Measurements from ENCODE around the gene FGF7. TPM values are rescaled to one million over a fixed set of nuclear protein-coding genes. Genes with fewer than 3 reads are reported as not detected.

FGF7 gene
- total RNA-seq, 1 experiment from 2014 or later: 0.15 TPM

DNA sequence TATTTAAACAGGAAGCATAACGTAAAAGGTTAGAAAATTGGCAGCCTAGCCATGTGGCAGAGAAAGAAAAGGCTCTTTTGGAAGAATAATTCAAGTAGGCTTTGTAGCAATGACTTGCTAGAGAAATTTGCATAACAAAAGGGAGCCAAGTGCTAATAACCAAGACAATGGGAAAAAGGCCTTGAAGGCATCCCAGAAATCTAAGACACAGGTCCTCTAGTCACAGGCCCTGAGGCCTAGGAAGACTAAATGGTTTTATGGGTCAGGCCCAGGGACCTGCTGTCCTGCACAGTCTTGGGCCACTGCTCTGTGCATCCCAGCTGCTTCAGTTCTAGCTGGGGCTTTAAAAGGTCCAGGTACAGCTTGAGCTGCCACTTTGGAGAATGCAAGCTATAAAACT, 78.5 kb downstream of the FGF7 start (continued):
- TF ChIP-seq, protein P1, sequence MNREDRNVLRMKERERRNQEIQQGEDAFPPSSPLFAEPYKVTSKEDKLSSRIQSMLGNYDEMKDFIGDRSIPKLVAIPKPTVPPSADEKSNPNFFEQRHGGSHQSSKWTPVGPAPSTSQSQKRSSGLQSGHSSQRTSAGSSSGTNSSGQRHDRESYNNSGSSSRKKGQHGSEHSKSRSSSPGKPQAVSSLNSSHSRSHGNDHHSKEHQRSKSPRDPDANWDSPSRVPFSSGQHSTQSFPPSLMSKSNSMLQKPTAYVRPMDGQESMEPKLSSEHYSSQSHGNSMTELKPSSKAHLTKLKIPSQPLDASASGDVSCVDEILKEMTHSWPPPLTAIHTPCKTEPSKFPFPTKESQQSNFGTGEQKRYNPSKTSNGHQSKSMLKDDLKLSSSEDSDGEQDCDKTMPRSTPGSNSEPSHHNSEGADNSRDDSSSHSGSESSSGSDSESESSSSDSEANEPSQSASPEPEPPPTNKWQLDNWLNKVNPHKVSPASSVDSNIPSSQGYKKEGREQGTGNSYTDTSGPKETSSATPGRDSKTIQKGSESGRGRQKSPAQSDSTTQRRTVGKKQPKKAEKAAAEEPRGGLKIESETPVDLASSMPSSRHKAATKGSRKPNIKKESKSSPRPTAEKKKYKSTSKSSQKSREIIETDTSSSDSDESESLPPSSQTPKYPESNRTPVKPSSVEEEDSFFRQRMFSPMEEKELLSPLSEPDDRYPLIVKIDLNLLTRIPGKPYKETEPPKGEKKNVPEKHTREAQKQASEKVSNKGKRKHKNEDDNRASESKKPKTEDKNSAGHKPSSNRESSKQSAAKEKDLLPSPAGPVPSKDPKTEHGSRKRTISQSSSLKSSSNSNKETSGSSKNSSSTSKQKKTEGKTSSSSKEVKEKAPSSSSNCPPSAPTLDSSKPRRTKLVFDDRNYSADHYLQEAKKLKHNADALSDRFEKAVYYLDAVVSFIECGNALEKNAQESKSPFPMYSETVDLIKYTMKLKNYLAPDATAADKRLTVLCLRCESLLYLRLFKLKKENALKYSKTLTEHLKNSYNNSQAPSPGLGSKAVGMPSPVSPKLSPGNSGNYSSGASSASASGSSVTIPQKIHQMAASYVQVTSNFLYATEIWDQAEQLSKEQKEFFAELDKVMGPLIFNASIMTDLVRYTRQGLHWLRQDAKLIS (CRISPR knock-in tag; IDR thresholded peaks at IDR 0.05; ENCODE audit: borderline replicate concordance): no peak
- TF ChIP-seq FOXK1 (CRISPR knock-in tag; IDR thresholded peaks at IDR 0.05): no peak
- TF ChIP-seq ZNF138 (CRISPR knock-in tag; conservative IDR thresholded peaks at IDR 0.05): no peak
- no peak for TF ChIP-seq ZNF317 (CRISPR knock-in tag; IDR thresholded peaks at IDR 0.05; ENCODE audit: borderline replicate concordance, low read depth)
- TF ChIP-seq MXD4 (CRISPR knock-in tag; IDR thresholded peaks at IDR 0.05; ENCODE audit: borderline replicate concordance): no peak
- no peak for TF ChIP-seq NR1H2 (CRISPR knock-in tag; IDR thresholded peaks at IDR 0.05)
- TF ChIP-seq, protein P2, sequence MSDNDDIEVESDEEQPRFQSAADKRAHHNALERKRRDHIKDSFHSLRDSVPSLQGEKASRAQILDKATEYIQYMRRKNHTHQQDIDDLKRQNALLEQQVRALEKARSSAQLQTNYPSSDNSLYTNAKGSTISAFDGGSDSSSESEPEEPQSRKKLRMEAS (CRISPR knock-in tag; IDR thresholded peaks at IDR 0.05): no peak
- TF ChIP-seq NFE2L1 (CRISPR knock-in tag; IDR thresholded peaks at IDR 0.05): no peak
- TF ChIP-seq GABPB1 (CRISPR knock-in tag; IDR thresholded peaks at IDR 0.05): no peak
- no peak for TF ChIP-seq GRHL2 (CRISPR knock-in tag; IDR thresholded peaks at IDR 0.05; ENCODE audit: insufficient replicate concordance, severe bottlenecking)
- TF ChIP-seq, protein P3, sequence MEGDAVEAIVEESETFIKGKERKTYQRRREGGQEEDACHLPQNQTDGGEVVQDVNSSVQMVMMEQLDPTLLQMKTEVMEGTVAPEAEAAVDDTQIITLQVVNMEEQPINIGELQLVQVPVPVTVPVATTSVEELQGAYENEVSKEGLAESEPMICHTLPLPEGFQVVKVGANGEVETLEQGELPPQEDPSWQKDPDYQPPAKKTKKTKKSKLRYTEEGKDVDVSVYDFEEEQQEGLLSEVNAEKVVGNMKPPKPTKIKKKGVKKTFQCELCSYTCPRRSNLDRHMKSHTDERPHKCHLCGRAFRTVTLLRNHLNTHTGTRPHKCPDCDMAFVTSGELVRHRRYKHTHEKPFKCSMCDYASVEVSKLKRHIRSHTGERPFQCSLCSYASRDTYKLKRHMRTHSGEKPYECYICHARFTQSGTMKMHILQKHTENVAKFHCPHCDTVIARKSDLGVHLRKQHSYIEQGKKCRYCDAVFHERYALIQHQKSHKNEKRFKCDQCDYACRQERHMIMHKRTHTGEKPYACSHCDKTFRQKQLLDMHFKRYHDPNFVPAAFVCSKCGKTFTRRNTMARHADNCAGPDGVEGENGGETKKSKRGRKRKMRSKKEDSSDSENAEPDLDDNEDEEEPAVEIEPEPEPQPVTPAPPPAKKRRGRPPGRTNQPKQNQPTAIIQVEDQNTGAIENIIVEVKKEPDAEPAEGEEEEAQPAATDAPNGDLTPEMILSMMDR (IDR thresholded peaks at IDR 0.05): no peak
- no peak for TF ChIP-seq HMGA2 (CRISPR knock-in tag; IDR thresholded peaks at IDR 0.05)
- no peak for TF ChIP-seq IRF2 (CRISPR knock-in tag; IDR thresholded peaks at IDR 0.05; ENCODE audit: borderline replicate concordance, low read depth)
- TF ChIP-seq, protein P4, sequence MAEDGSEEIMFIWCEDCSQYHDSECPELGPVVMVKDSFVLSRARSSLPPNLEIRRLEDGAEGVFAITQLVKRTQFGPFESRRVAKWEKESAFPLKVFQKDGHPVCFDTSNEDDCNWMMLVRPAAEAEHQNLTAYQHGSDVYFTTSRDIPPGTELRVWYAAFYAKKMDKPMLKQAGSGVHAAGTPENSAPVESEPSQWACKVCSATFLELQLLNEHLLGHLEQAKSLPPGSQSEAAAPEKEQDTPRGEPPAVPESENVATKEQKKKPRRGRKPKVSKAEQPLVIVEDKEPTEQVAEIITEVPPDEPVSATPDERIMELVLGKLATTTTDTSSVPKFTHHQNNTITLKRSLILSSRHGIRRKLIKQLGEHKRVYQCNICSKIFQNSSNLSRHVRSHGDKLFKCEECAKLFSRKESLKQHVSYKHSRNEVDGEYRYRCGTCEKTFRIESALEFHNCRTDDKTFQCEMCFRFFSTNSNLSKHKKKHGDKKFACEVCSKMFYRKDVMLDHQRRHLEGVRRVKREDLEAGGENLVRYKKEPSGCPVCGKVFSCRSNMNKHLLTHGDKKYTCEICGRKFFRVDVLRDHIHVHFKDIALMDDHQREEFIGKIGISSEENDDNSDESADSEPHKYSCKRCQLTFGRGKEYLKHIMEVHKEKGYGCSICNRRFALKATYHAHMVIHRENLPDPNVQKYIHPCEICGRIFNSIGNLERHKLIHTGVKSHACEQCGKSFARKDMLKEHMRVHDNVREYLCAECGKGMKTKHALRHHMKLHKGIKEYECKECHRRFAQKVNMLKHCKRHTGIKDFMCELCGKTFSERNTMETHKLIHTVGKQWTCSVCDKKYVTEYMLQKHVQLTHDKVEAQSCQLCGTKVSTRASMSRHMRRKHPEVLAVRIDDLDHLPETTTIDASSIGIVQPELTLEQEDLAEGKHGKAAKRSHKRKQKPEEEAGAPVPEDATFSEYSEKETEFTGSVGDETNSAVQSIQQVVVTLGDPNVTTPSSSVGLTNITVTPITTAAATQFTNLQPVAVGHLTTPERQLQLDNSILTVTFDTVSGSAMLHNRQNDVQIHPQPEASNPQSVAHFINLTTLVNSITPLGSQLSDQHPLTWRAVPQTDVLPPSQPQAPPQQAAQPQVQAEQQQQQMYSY (CRISPR knock-in tag; IDR thresholded peaks at IDR 0.05): no peak

DNA sequence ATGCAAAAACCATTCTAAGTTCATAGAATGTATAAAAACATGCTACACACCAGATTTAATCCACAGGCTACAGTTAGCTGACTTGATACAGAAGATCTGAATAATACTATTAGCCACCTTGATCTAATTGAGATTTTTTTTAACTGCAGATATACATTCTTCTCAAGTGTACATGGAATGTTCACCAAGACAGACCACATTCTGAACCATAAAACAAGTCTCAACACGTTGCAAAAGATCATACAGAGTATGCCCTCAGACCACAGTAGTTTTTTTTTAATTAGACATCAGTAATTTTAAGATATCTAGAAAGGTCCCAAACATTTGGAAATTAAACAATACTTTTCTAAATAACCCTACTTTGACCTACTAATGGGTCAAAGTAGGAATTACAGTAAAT, 83.3 kb downstream of the FGF7 start:
- Mint-ChIP-seq H3K36me3 (peaks cover 21% of the 10 kb centered on the region), H3K9me3 (peaks cover 22% of the 10 kb centered on the region), H3K27me3 (ENCODE audit: low read depth) (no peaks in the 10 kb centered on the region; the same call in 1 of the 2 replicates), H3K4me1 (no peaks in the 10 kb centered on the region), H3K4me3 (no peak overlapping the region), H3K27ac (no peak overlapping the region)
- DNase-seq (ENCODE audit: low spot score) (no peak), ATAC-seq (no peak)
- CTCF ChIA-PET: no interaction called here
- POLR2A ChIA-PET: no interaction called here
- TF ChIP-seq KAT7 (CRISPR knock-in tag; IDR thresholded peaks at IDR 0.05; ENCODE audit: borderline replicate concordance): no peak
- TF ChIP-seq, protein P5, sequence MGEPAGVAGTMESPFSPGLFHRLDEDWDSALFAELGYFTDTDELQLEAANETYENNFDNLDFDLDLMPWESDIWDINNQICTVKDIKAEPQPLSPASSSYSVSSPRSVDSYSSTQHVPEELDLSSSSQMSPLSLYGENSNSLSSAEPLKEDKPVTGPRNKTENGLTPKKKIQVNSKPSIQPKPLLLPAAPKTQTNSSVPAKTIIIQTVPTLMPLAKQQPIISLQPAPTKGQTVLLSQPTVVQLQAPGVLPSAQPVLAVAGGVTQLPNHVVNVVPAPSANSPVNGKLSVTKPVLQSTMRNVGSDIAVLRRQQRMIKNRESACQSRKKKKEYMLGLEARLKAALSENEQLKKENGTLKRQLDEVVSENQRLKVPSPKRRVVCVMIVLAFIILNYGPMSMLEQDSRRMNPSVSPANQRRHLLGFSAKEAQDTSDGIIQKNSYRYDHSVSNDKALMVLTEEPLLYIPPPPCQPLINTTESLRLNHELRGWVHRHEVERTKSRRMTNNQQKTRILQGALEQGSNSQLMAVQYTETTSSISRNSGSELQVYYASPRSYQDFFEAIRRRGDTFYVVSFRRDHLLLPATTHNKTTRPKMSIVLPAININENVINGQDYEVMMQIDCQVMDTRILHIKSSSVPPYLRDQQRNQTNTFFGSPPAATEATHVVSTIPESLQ (CRISPR knock-in tag; IDR thresholded peaks at IDR 0.05): no peak
- no peak for TF ChIP-seq ZNF423 (CRISPR knock-in tag; IDR thresholded peaks at IDR 0.05)
- TF ChIP-seq TP53 (CRISPR knock-in tag; IDR thresholded peaks at IDR 0.05): no peak
- TF ChIP-seq, protein P6, sequence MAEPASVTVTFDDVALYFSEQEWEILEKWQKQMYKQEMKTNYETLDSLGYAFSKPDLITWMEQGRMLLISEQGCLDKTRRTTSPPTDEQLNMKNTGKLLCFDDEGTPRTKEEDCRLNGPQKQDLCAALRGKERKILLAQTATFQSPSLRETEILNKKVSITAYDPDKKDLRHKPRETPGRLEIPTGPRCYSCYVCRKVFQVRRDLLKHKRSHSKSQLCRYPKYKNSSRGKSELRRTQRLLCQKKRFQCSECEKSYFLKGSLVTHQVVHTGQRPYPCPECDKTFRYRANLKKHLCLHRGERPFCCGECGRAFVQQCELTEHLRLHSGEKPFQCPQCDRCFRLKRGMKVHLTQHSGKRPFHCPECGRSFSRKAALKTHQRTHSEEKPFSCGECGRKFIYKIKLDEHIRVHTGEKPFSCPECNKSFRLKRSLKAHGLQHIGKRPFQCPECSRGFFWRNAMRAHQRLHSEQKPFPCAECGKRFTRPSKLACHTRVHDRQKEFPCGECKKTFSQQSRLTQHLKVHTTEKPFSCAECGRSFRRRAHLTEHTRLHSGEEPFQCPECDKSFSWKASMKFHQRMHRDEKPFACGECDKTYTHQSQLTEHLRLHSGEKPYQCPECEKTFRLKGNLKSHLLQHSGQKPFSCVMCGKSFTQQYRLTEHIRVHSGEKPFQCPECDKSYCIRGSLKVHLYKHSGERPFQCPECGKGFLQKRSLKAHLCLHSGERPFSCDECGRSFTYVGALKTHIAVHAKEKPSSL (CRISPR knock-in tag; conservative IDR thresholded peaks at IDR 0.05): no peak
- TF ChIP-seq PRRX2 (CRISPR knock-in tag; IDR thresholded peaks at IDR 0.05): no peak
- no peak for TF ChIP-seq ZBTB21 (CRISPR knock-in tag; IDR thresholded peaks at IDR 0.05; ENCODE audit: borderline replicate concordance)
- TF ChIP-seq, protein P7, sequence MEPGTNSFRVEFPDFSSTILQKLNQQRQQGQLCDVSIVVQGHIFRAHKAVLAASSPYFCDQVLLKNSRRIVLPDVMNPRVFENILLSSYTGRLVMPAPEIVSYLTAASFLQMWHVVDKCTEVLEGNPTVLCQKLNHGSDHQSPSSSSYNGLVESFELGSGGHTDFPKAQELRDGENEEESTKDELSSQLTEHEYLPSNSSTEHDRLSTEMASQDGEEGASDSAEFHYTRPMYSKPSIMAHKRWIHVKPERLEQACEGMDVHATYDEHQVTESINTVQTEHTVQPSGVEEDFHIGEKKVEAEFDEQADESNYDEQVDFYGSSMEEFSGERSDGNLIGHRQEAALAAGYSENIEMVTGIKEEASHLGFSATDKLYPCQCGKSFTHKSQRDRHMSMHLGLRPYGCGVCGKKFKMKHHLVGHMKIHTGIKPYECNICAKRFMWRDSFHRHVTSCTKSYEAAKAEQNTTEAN (CRISPR knock-in tag; IDR thresholded peaks at IDR 0.05): no peak

Data from WTC11 (cell line).